ENCODE measurements around the gene DTNA.

DTNA gene

DNA sequence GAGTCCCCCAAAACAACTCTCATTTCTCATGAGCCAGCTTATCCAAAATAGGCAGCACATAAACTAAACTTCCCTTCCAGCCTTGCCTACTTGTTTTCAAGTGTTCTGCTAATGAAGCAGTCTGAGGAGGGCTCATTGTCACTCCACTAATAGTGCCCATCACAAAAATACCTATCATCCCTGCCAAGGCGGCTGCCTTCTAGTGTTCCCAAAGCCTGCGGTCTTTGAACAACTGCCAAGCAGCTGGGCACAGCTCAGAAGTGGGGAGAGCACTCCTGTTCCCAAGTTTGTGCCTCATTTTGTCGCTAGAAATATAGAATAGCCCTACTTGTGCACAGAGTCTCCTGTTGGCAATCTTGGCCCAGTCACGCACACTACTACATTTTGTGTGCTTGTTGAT, 50.3 kb downstream of the DTNA start:
- TF ChIP-seq, protein P1, sequence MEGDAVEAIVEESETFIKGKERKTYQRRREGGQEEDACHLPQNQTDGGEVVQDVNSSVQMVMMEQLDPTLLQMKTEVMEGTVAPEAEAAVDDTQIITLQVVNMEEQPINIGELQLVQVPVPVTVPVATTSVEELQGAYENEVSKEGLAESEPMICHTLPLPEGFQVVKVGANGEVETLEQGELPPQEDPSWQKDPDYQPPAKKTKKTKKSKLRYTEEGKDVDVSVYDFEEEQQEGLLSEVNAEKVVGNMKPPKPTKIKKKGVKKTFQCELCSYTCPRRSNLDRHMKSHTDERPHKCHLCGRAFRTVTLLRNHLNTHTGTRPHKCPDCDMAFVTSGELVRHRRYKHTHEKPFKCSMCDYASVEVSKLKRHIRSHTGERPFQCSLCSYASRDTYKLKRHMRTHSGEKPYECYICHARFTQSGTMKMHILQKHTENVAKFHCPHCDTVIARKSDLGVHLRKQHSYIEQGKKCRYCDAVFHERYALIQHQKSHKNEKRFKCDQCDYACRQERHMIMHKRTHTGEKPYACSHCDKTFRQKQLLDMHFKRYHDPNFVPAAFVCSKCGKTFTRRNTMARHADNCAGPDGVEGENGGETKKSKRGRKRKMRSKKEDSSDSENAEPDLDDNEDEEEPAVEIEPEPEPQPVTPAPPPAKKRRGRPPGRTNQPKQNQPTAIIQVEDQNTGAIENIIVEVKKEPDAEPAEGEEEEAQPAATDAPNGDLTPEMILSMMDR (IDR thresholded peaks at IDR 0.05; ENCODE audit: low read depth, low read length), result no peak
- no peak overlapping the region for H3K4me3 ChIP-seq (replicated peaks in 1 of 2; ENCODE audit: low read depth in 2 of 2, low read length in 2 of 2)

DNA sequence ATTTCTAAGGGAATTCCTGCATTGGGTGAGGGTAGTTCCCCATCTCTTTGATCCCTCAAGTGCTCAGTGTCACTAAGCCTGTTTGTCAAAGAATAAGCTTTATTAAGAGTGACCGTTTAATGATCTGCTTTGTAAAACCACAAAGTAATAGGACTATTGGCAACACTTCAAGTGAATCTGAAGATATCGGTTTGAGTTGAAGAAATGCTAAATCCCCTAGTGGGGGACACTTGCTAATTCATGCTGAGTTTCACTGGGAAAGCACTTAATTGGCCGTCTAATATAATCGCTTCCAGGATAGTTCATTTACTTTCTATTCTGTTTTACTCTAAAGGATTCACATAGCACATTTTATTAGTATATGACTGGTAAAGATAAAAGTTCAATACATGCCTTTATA, 54.4 kb downstream of the DTNA start:
- DNase-seq (ENCODE audit: low read depth in 2 of 2), result no peak
- no peak overlapping the region for H3K4me3 ChIP-seq (replicated peaks in 1 of 2; ENCODE audit: low read depth in 2 of 2, low read length in 2 of 2)
- TF ChIP-seq, protein P1 (IDR thresholded peaks at IDR 0.05; ENCODE audit: low read depth, low read length), result no peak

More for the DNA sequence above, 50.3 kb downstream of the DTNA start:
- no peak for DNase-seq (ENCODE audit: low read depth in 2 of 2)

DNA sequence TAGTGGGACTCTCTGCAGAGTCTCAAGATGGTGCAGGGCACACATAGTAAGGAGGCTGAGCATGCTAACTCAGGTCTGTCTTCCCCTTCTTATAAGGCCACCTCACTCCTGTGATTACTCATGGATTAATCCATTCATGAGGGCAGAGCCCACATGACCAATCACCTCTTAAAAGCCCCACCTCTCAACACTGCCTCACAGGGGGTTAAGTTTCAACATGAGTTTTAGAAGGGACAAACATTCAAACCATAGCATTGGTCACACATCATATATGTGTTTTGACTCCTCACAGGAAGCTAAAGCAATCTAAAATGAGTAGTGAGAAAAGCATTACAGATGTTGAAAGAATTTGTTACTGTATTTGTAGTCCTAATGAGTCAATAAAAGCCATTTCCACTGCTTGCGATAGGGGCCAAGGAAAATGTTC, 57.5 kb downstream of the DTNA start:
- peak; percentile 62 to 97 for DNase-seq (ENCODE audit: low read depth in 2 of 2)
- TF ChIP-seq, protein P1 (IDR thresholded peaks at IDR 0.05; ENCODE audit: low read depth, low read length), result no peak
- H3K4me3 ChIP-seq (replicated peaks in 1 of 2; ENCODE audit: low read depth in 2 of 2, low read length in 2 of 2), result no peak overlapping the region

DNA sequence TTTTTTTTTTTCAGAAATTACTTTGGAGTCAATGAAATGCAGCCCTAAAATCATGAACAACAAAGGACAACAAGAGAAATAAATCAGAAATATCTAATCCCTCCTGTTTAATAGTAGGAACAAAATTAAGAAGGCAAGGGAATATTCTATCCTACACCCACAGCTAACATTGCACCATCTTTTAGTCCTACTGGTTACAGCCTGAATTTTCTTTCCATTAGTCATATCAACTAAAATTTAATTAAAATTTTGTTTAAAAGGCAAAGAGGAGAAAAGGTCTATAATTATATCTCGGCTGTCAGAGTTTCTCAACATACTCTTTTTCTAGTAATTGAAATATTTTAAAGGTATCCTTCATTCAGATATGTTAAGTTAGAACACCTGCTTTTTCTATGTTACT, 61.9 kb downstream of the DTNA start:
- H3K4me3 ChIP-seq (replicated peaks in 1 of 2; ENCODE audit: low read depth in 2 of 2, low read length in 2 of 2), result no peak overlapping the region
- TF ChIP-seq, protein P1 (IDR thresholded peaks at IDR 0.05; ENCODE audit: low read depth, low read length), result no peak
- DNase-seq (ENCODE audit: low read depth in 2 of 2), result peak; percentile 6 to 38

DNA sequence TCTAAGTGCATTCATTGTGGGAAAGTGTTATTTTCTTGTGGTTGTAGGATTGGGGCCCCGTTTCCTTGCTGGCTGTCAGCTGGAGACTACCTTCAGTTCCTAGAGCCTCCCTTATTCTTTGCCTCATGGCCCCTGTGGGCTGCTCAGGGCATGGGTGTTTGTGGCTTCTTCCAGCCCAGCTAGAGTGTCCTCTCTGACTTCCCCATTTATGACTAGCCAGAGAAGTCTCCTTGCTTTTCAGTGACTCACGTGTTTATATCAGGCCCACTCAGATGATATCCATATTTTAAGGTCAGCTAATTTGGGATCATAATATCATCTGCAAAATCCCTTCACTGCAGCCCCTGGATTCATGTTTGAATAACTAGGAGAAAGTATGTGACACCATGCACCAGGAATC, 62.8 kb downstream of the DTNA start:
- TF ChIP-seq, protein P1 (IDR thresholded peaks at IDR 0.05; ENCODE audit: low read depth, low read length), result no peak
- peak; percentile 14 to 52 for DNase-seq (ENCODE audit: low read depth in 2 of 2)
- H3K4me3 ChIP-seq (replicated peaks in 1 of 2; ENCODE audit: low read depth in 2 of 2, low read length in 2 of 2), result no peak overlapping the region

DNA sequence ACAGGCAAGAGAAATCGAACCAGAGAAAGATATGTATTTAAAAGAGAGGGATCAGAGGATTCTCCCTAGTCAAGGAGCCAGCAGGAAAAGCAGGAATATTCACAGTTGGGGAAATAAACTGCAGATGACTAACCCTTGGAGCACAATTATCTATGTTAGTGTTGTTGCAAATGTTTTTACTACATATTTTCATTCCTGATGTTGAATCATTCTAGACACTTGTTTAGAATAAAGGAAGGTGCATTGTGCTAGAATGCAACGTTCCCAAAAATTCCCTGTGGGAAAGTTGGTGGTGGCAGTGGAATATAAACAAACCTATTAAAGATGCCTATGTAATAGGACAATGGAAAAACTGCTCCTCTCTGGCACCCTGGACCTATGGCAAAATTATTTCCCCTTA, 63.3 kb downstream of the DTNA start:
- peak in 1 of 2 donors; percentile 48 for DNase-seq (ENCODE audit: low read depth in 2 of 2)
- H3K4me3 ChIP-seq (replicated peaks in 1 of 2; ENCODE audit: low read depth in 2 of 2, low read length in 2 of 2), result no peak overlapping the region
- TF ChIP-seq, protein P1 (IDR thresholded peaks at IDR 0.05; ENCODE audit: low read depth, low read length), result no peak
